Left ventricle myocardium inferior (tissue), 1 donor: Measurements from ENCODE around the gene DIP2B. TPM values are rescaled to one million over a fixed set of nuclear protein-coding genes. Genes with fewer than 3 reads are reported as not detected.

ENCODE experiments used
- DNase-seq: peaks from one replicate; pipeline ENCODE4 v3.0.0-alpha.2; 2020
- H3K27ac ChIP-seq: fragments of 200-600 bp; replicated peaks from 2 replicates; pipeline ENCODE4 v1.8.0; 2021
- H3K27me3 ChIP-seq: fragments of 200-600 bp; 2 replicates; pipeline ENCODE4 v1.8.0; 2021; ENCODE audit warnings: low read depth
- H3K36me3 ChIP-seq: fragments of 200-600 bp; 2 replicates; pipeline ENCODE4 v1.8.0; 2021
- H3K4me1 ChIP-seq: fragments of 200-600 bp; 2 replicates; pipeline ENCODE4 v1.8.0; 2021
- H3K4me3 ChIP-seq: fragments of 200-600 bp; 2 replicates; pipeline ENCODE4 v1.8.0; 2021; ENCODE audit warnings: mild to moderate bottlenecking, moderate library complexity
- H3K9me3 ChIP-seq: fragments of 200-600 bp; replicated peaks from 2 replicates; pipeline ENCODE4 v1.8.0; 2021
- CTCF ChIP-seq: fragments of 200-600 bp; IDR thresholded peaks from 2 replicates; pipeline ENCODE4 v1.8.0; 2021; ENCODE audit warnings: antibody characterized with exemption, mild to moderate bottlenecking, borderline replicate concordance
- intact Hi-C: fragments of 100-400 bp; cut with micrococcal nuclease; formaldehyde crosslinking; loops from one replicate; pipeline ENCODE4 v1.11.0; 2022
- total RNA-seq: library from RNA; stranded (reverse); fragmentation: NEBNext Ultra II Directional; extraction: Animal tissue kit (Norgen Biotek cat#: 25700); gene quantifications from one replicate; pipeline ENCODE4 v1.2.1, GENCODE V29; 2021
- donor health status: DM: no; HTN: yes; CAD: no; lungs with severe emphysema.

Gene DIP2B
- total RNA-seq, 1 donor from 2014 or later: 13.2 TPM

GRCh38 chr12:50590869-50591268 is 86.1 kb downstream of the DIP2B start:
- H3K9me3 ChIP-seq: no peaks in the 10 kb centered on the region
- intact Hi-C loops: no loop called here
- H3K36me3 ChIP-seq: no peaks in the 10 kb centered on the region
- no peak for TF ChIP-seq CTCF
- H3K4me1 ChIP-seq: peaks cover under 1% of the 10 kb centered on the region
- no peak for DNase-seq
- no peak overlapping the region for H3K4me3 ChIP-seq
- H3K27ac ChIP-seq: no peak overlapping the region
- no peaks in the 10 kb centered on the region for H3K27me3 ChIP-seq

- H3K27me3 ChIP-seq: no peaks in the 10 kb centered on the region
- H3K36me3 ChIP-seq: no peaks in the 10 kb centered on the region
- no peak for TF ChIP-seq CTCF
- no peak overlapping the region for H3K4me3 ChIP-seq
- DNase-seq: no peak
- intact Hi-C loops: no loop called here
- peaks cover 40% of the 10 kb centered on the region for H3K4me1 ChIP-seq
- no peak overlapping the region for H3K27ac ChIP-seq
- H3K9me3 ChIP-seq: no peaks in the 10 kb centered on the region
Observed at GRCh38 chr12:50595667-50596066, 90.9 kb downstream of the DIP2B start.

GRCh38 chr12:50597200-50598195 is 92.7 kb downstream of the DIP2B start:
- H3K27ac ChIP-seq: no peak overlapping the region
- no peak for TF ChIP-seq CTCF
- H3K27me3 ChIP-seq: no peaks in the 10 kb centered on the region
- intact Hi-C loops: no loop called here
- H3K36me3 ChIP-seq: no peaks in the 10 kb centered on the region
- H3K4me3 ChIP-seq: no peak overlapping the region
- DNase-seq: no peak
- H3K9me3 ChIP-seq: no peaks in the 10 kb centered on the region
- peaks cover 40% of the 10 kb centered on the region for H3K4me1 ChIP-seq

- Histone ChIP-seq H3K27ac (no peak overlapping the region), H3K4me1 (peaks cover 44% of the 10 kb centered on the region), H3K36me3 (no peaks in the 10 kb centered on the region), H3K9me3 (no peaks in the 10 kb centered on the region), H3K27me3 (no peaks in the 10 kb centered on the region), H3K4me3 (no peak overlapping the region)
- no peak for DNase-seq
- intact Hi-C loops: no loop called here
- no peak for TF ChIP-seq CTCF
Observed at GRCh38 chr12:50598321-50598862, 93.6 kb downstream of the DIP2B start.

GRCh38 chr12:50599366-50600095 is 94.7 kb downstream of the DIP2B start:
- no peak for DNase-seq
- Histone ChIP-seq H3K36me3 (no peaks in the 10 kb centered on the region), H3K27ac (peak overlapping the region; percentile 24), H3K4me3 (peak overlapping the region; percentile 7), H3K4me1 (peaks cover 55% of the 10 kb centered on the region), H3K27me3 (no peaks in the 10 kb centered on the region), H3K9me3 (no peaks in the 10 kb centered on the region)
- TF ChIP-seq CTCF: no peak
- intact Hi-C loops: no loop called here
